ENCODE measurements around the gene PPM1D. TPM values are rescaled to one million over a fixed set of nuclear protein-coding genes. Genes with fewer than 3 reads are reported as not detected.

Gene PPM1D
- total RNA-seq, 1 experiment from 2014 or later: 19.0 TPM

DNA sequence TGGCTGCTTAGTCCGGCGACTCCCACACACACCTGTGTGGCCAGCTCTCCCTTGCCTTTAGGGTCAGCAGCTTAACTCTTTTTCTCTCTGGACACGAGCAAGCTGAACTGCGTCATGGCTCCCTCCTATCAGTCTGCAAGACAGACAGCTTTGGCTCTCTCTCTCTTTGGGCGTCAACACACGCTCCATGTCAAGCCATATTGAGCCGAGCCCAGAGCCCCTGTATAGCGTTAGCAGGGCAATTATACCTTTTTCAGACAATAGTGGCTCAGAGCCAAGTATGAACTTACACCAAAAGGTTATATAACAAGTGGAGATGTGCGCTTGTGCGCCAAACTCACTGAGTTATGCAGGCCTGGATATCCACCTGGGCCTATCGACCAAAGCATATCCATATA lies 39.1 kb upstream of the PPM1D start:
- no peaks in the 10 kb centered on the region for H3K79me2 ChIP-seq (ENCODE audit: insufficient read depth, low read length)
- H2BK20ac ChIP-seq (ENCODE audit: low read depth, low read length, poor library complexity, severe bottlenecking): no peak overlapping the region
- H3K79me1 ChIP-seq (ENCODE audit: insufficient read depth, low read depth, low read length, poor library complexity, severe bottlenecking): no peaks in the 10 kb centered on the region
- no peak for DNase-seq
- TF ChIP-seq CTCF (conservative IDR thresholded peaks at IDR 0.05): no peak
- H2BK5ac ChIP-seq (ENCODE audit: insufficient read length, low read length): no peak overlapping the region
- H4K20me1 ChIP-seq (ENCODE audit: control insufficient read depth, insufficient read depth, insufficient read length): no peaks in the 10 kb centered on the region
- no peak overlapping the region for H2BK15ac ChIP-seq (ENCODE audit: low read depth, low read length)
- WGBS (ENCODE audit: extremely low coverage, insufficient read length, low lambda C conversion rate): no CpG with 5 or more reads among the region's 11 CpGs
- no peak overlapping the region for H2AK5ac ChIP-seq (ENCODE audit: insufficient read length, low read length)
- no peak overlapping the region for H3K4me3 Mint-ChIP-seq
- H2BK12ac ChIP-seq (ENCODE audit: insufficient read length, low read depth, low read length): no peak overlapping the region
- no peaks in the 10 kb centered on the region for H3K4me1 ChIP-seq (ENCODE audit: insufficient read depth, low read length)
- H3K27ac ChIP-seq (ENCODE audit: insufficient read length, low read depth, low read length): no peak overlapping the region
- no peak overlapping the region for H4K5ac ChIP-seq (ENCODE audit: insufficient read length, low read depth, low read length)
- no peak overlapping the region for H3K4ac ChIP-seq (ENCODE audit: low read depth, low read length)
- no peak overlapping the region for H3K18ac ChIP-seq (ENCODE audit: insufficient read length, low read depth, low read length)
- peaks cover 23 to 27% of the 10 kb centered on the region in 2 experiments for H3K9me3 Mint-ChIP-seq
- peaks cover 5 to 21% (median 8%) of the 10 kb centered on the region in 3 experiments for H3K36me3 Mint-ChIP-seq (ENCODE audit: insufficient read depth in 1 of 3, low read depth in 3 of 3)
- H3K23ac ChIP-seq (ENCODE audit: insufficient read length, low read depth, low read length): no peak overlapping the region
- no peak overlapping the region for H3K4me2 ChIP-seq (ENCODE audit: insufficient read depth, insufficient read length, low read length)
- H3K27me3 ChIP-seq (ENCODE audit: insufficient read depth, low read length): no peaks in the 10 kb centered on the region
- no peak overlapping the region for H4K91ac ChIP-seq (ENCODE audit: insufficient read length, low read depth, low read length)
- no peak overlapping the region for H2BK120ac ChIP-seq (ENCODE audit: low read depth, low read length, poor library complexity, severe bottlenecking)
- H4K8ac ChIP-seq (replicated peaks; ENCODE audit: insufficient read length, low read depth, low read length): no peak overlapping the region
- peaks cover 2% of the 10 kb centered on the region; the same call in 1 of the 2 replicates for H3K27me3 Mint-ChIP-seq (ENCODE audit: low read depth)
- no peak overlapping the region for H3K9ac ChIP-seq (ENCODE audit: extremely low read depth, insufficient read length, low read length)
- no peaks in the 10 kb centered on the region for H3K23me2 ChIP-seq (ENCODE audit: insufficient read length, low read depth, low read length, poor library complexity, severe bottlenecking)
- H3T11ph ChIP-seq (ENCODE audit: low read length): no peak overlapping the region
- no peak overlapping the region for H3K56ac ChIP-seq (ENCODE audit: insufficient read length, low read depth, low read length)
- H2AFZ ChIP-seq (ENCODE audit: low read length): no peak overlapping the region
- H3K9me3 ChIP-seq (ENCODE audit: control insufficient read depth, low read depth, low read length): peaks cover 10% of the 10 kb centered on the region
- H3K27ac Mint-ChIP-seq: no peak overlapping the region
- H3K14ac ChIP-seq (ENCODE audit: insufficient read depth, low read length): no peak overlapping the region
- no peaks in the 10 kb centered on the region for H3K4me1 Mint-ChIP-seq
